ENCODE measurements around the gene PIK3CD. TPM values are rescaled to one million over a fixed set of nuclear protein-coding genes. Genes with fewer than 3 reads are reported as not detected.

PIK3CD gene
- total and polyA plus RNA-seq, 2 experiments from 2014 or later: 1.2 to 1.3 TPM

DNA sequence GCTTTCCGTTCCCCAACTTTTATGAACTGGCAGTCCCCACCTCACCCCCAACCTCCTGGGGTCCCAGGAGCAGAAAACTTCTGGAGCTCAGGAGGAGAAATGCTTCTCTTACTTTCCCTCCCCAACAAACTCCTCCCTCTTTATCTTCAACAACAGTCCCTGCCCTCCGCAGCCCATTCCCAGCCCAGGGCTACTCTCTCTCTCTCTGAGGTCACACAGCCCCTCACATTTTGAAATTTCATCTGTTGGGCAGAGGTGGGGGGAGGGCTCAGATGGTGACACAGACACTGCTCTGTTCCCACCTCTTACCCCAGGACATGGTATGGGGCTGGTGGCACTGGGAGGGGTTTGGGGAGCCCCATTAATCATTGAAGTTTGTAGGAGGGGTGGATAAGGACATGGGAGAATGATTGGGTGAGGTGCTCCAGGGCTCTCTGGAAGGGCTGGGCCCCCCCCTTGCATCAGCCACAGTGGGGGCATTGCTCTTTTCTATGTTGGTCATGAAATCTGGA, 6.0 kb downstream of the PIK3CD start:
- H3K4me2 ChIP-seq: no peak overlapping the region
- H3K79me2 ChIP-seq: no peaks in the 10 kb centered on the region
- TF ChIP-seq, protein P1, sequence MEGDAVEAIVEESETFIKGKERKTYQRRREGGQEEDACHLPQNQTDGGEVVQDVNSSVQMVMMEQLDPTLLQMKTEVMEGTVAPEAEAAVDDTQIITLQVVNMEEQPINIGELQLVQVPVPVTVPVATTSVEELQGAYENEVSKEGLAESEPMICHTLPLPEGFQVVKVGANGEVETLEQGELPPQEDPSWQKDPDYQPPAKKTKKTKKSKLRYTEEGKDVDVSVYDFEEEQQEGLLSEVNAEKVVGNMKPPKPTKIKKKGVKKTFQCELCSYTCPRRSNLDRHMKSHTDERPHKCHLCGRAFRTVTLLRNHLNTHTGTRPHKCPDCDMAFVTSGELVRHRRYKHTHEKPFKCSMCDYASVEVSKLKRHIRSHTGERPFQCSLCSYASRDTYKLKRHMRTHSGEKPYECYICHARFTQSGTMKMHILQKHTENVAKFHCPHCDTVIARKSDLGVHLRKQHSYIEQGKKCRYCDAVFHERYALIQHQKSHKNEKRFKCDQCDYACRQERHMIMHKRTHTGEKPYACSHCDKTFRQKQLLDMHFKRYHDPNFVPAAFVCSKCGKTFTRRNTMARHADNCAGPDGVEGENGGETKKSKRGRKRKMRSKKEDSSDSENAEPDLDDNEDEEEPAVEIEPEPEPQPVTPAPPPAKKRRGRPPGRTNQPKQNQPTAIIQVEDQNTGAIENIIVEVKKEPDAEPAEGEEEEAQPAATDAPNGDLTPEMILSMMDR (IDR thresholded peaks at IDR 0.05; ENCODE audit: poor library complexity): no peak
- DNase-seq (ENCODE audit: low spot score): no peak
- no peaks in the 10 kb centered on the region for H3K4me1 ChIP-seq (ENCODE audit: insufficient read depth)
- no peaks in the 10 kb centered on the region for H3K9me2 ChIP-seq (replicated peaks; ENCODE audit: insufficient read depth)
- H3K27ac ChIP-seq: no peak overlapping the region
- H3K4me3 ChIP-seq: no peak overlapping the region
- H4K20me1 ChIP-seq (ENCODE audit: insufficient read depth, poor library complexity, severe bottlenecking): no peaks in the 10 kb centered on the region
- no peaks in the 10 kb centered on the region for H3K36me3 ChIP-seq (replicated peaks; ENCODE audit: insufficient read depth, low read depth)
- no peaks in the 10 kb centered on the region for H3K9me3 ChIP-seq (ENCODE audit: low read depth)
- H3K27me3 ChIP-seq: peaks cover 21% of the 10 kb centered on the region
- WGBS (ENCODE audit: low lambda C conversion rate, missing lambda C conversion rate): 71% methylated on average over 2 of the region's 2 CpGs
- H2AFZ ChIP-seq: no peak overlapping the region

DNA sequence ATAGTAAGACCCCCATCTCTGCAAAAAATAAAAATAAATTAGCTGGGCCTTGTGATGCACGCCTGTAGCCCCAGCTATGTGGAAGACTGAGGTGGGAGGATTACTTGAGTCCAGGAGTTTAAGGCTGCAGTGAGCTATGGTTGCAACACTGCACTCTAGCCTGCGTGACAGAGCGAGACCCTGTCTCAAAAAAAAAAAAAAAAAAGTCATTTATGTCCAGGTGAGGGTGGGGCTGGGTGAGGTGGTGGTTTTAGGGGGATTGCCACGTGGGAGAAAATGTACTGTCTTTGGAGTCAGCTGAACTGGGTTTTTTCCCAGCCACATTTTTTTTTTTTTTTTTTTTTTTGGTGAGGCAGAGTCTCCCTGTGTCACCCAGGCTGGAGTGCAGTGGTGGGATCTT, 6.7 kb downstream of the PIK3CD start:
- no peak for DNase-seq (ENCODE audit: low spot score)
- no peak overlapping the region for H3K4me2 ChIP-seq
- TF ChIP-seq EZH2phosphoT487 (IDR thresholded peaks at IDR 0.05; ENCODE audit: low read depth, severe bottlenecking, unreplicated experiment) (no peak), EZH2 (IDR thresholded peaks at IDR 0.05; ENCODE audit: borderline replicate concordance) (no peak)
- TF ChIP-seq, protein P1 (IDR thresholded peaks at IDR 0.05; ENCODE audit: poor library complexity): no peak
- WGBS (ENCODE audit: low lambda C conversion rate, missing lambda C conversion rate): 85% methylated on average over 4 of the region's 4 CpGs
- no peaks in the 10 kb centered on the region for H3K9me3 ChIP-seq (ENCODE audit: low read depth)
- H3K27me3 ChIP-seq: peaks cover 15% of the 10 kb centered on the region
- no peaks in the 10 kb centered on the region for H4K20me1 ChIP-seq (ENCODE audit: insufficient read depth, poor library complexity, severe bottlenecking)
- H3K36me3 ChIP-seq (replicated peaks; ENCODE audit: insufficient read depth, low read depth): no peaks in the 10 kb centered on the region
- no peak overlapping the region for H2AFZ ChIP-seq
- no peak overlapping the region for H3K27ac ChIP-seq
- H3K79me2 ChIP-seq: no peaks in the 10 kb centered on the region
- H3K9me2 ChIP-seq (replicated peaks; ENCODE audit: insufficient read depth): no peaks in the 10 kb centered on the region
- no peaks in the 10 kb centered on the region for H3K4me1 ChIP-seq (ENCODE audit: insufficient read depth)
- H3K4me3 ChIP-seq: no peak overlapping the region

DNA sequence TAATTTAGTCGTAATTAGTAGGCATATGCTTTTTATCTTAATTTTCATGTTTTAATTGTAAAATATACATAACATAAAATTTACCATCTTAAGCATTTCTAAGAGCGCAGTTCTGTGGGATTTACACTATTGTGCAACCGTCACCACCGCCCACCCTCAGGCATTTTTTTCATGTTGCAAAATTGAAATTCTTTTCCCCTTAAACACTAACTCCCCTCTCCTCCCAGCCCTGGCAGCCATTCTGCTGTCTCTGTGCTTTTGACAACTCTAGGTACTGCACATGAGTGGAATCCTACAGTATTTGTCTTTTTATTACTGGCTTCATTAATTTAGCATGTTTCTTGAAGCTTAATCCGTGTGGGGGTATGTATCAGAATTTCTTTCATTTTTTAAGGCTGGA, 7.8 kb downstream of the PIK3CD start:
- Histone ChIP-seq H4K20me1 (ENCODE audit: insufficient read depth, poor library complexity, severe bottlenecking) (no peaks in the 10 kb centered on the region), H3K4me3 (no peak overlapping the region), H3K27ac (no peak overlapping the region), H3K4me1 (ENCODE audit: insufficient read depth) (no peaks in the 10 kb centered on the region), H3K9me3 (ENCODE audit: low read depth) (no peaks in the 10 kb centered on the region), H3K79me2 (no peaks in the 10 kb centered on the region), H3K9me2 (replicated peaks; ENCODE audit: insufficient read depth) (no peaks in the 10 kb centered on the region), H2AFZ (no peak overlapping the region), H3K4me2 (no peak overlapping the region), H3K27me3 (peaks cover 4% of the 10 kb centered on the region), H3K36me3 (replicated peaks; ENCODE audit: insufficient read depth, low read depth) (no peaks in the 10 kb centered on the region)
- TF ChIP-seq EZH2 (IDR thresholded peaks at IDR 0.05; ENCODE audit: borderline replicate concordance) (no peak), EZH2phosphoT487 (IDR thresholded peaks at IDR 0.05; ENCODE audit: low read depth, severe bottlenecking, unreplicated experiment) (no peak)
- TF ChIP-seq, protein P1 (IDR thresholded peaks at IDR 0.05; ENCODE audit: poor library complexity): no peak
- peak; percentile 43 for DNase-seq (ENCODE audit: low spot score)
- 60% methylated on average over 5 of the region's 5 CpGs for WGBS (ENCODE audit: low lambda C conversion rate, missing lambda C conversion rate)

- Histone ChIP-seq H3K4me2 (no peak overlapping the region), H3K4me3 (no peak overlapping the region), H3K4me1 (ENCODE audit: insufficient read depth) (no peaks in the 10 kb centered on the region), H3K79me2 (no peaks in the 10 kb centered on the region), H3K27ac (no peak overlapping the region), H3K9me3 (ENCODE audit: low read depth) (no peaks in the 10 kb centered on the region), H3K27me3 (no peaks in the 10 kb centered on the region), H4K20me1 (ENCODE audit: insufficient read depth, poor library complexity, severe bottlenecking) (no peaks in the 10 kb centered on the region), H3K9me2 (replicated peaks; ENCODE audit: insufficient read depth) (no peaks in the 10 kb centered on the region), H2AFZ (no peak overlapping the region), H3K36me3 (replicated peaks; ENCODE audit: insufficient read depth, low read depth) (no peaks in the 10 kb centered on the region)
- TF ChIP-seq, protein P1 (IDR thresholded peaks at IDR 0.05; ENCODE audit: poor library complexity): no peak
- TF ChIP-seq EZH2phosphoT487 (IDR thresholded peaks at IDR 0.05; ENCODE audit: low read depth, severe bottlenecking, unreplicated experiment) (no peak), EZH2 (IDR thresholded peaks at IDR 0.05; ENCODE audit: borderline replicate concordance) (no peak)
- DNase-seq (ENCODE audit: low spot score): no peak
- WGBS (ENCODE audit: low lambda C conversion rate, missing lambda C conversion rate): 96% methylated on average over 6 of the region's 6 CpGs
These were observed 11.7 kb downstream of the PIK3CD start for GRCh38 chr1:9663257-9663656.
